ENCODE results near the gene ENTREP3.

Gene ENTREP3

DNA sequence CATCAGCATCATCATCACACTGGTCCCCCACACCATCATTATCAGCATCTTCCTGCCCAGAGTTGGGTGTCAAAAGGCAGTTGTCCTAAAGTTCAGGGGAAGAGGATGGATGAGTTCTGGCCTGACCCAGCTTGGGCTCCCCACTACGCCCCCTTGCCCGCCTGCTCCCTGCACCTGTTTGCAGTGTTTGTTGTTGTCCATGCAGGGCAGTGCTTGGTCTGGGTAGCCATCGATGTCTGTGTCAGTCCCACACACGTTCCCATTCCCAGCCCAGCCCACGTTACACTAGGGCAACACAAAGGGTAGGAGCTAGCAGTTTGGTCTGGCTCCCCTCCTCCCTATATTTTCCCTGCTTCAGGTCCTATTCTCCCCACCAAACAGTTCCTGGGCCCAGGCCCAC is 54.4 kb downstream of the ENTREP3 start:
- no peak overlapping the region for H3K4me3 ChIP-seq (ENCODE audit: low read depth, low read length)
- no peak for DNase-seq (ENCODE audit: low read depth)
- TF ChIP-seq, protein P1, sequence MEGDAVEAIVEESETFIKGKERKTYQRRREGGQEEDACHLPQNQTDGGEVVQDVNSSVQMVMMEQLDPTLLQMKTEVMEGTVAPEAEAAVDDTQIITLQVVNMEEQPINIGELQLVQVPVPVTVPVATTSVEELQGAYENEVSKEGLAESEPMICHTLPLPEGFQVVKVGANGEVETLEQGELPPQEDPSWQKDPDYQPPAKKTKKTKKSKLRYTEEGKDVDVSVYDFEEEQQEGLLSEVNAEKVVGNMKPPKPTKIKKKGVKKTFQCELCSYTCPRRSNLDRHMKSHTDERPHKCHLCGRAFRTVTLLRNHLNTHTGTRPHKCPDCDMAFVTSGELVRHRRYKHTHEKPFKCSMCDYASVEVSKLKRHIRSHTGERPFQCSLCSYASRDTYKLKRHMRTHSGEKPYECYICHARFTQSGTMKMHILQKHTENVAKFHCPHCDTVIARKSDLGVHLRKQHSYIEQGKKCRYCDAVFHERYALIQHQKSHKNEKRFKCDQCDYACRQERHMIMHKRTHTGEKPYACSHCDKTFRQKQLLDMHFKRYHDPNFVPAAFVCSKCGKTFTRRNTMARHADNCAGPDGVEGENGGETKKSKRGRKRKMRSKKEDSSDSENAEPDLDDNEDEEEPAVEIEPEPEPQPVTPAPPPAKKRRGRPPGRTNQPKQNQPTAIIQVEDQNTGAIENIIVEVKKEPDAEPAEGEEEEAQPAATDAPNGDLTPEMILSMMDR (IDR thresholded peaks at IDR 0.05; ENCODE audit: control insufficient read depth, extremely low read depth, insufficient read depth), result no peak

DNA sequence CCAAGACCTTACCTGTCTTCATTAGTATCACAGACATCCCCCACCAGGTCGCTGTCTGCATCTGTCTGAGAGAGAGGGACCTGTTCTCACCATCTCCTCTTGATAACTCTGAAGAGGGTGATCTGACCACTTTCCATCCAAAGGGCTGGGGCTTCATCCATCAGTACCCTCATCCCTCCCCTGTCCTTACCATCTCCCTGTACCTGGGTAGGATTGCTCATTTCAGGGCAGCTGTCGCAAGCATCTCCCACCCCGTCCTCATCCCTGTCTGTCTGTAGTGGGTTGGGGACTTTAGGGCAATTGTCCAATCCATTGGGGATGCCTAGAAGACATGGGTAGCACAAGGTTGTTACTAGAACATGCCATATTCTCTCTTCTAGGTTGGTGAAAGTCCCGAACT is 55.5 kb downstream of the ENTREP3 start:
- H3K4me3 ChIP-seq (ENCODE audit: low read depth, low read length), result no peak overlapping the region
- TF ChIP-seq, protein P1 (IDR thresholded peaks at IDR 0.05; ENCODE audit: control insufficient read depth, extremely low read depth, insufficient read depth), result no peak
- no peak for DNase-seq (ENCODE audit: low read depth)

DNA sequence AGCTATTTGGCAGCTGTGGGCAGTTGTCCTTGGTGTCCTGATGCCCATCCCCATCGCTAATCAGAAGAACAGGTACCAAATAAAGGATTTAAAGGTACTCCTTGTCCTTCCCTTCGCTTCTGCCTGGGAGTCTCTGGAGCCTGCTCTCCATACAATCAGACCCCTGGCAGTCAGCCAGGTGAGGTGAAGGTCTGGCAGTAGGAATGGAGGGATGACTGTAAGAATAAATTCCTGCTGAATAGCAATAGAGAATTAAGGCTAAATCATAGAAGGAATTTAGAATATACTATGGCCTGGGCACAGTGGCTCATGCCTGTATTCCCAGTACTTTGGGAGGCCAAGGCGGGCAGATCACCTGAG is 56.8 kb downstream of the ENTREP3 start:
- TF ChIP-seq, protein P1 (IDR thresholded peaks at IDR 0.05; ENCODE audit: control insufficient read depth, extremely low read depth, insufficient read depth), result no peak
- H3K4me3 ChIP-seq (ENCODE audit: low read depth, low read length), result no peak overlapping the region
- no peak for DNase-seq (ENCODE audit: low read depth)

DNA sequence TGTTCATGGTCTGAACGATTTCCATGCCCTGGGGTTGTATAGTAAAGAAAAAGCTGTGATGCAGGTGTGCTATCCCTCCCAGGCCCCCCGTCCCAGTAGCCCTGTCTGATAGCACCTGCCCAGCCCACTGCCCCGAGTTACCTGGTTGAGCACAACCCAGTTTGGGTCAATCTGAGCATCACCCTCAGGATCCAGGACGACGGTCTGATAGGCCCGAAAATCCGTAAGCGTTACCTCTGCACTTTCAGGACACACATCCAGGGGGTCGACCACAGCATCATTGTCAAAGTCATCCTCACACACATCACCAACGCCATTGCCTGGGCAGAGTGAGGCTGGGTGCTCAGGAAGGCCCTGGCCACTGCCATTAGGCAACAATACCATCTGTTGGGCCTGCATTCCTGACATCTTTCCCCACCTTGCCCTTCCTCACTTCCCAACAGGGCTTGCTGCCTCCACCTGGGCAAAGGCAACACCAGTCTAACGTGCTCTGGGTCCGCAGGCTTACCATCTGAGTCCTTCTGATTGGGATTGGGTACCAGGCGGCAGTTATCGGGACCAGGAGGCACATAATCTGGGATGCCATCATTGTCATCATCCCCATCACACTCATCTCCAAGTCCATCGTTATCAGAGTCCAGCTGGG is 57.3 kb downstream of the ENTREP3 start:
- TF ChIP-seq, protein P1 (IDR thresholded peaks at IDR 0.05; ENCODE audit: control insufficient read depth, extremely low read depth, insufficient read depth), result no peak
- no peak for DNase-seq (ENCODE audit: low read depth)
- no peak overlapping the region for H3K4me3 ChIP-seq (ENCODE audit: low read depth, low read length)

Data from LNCaP clone FGC (cell line).